NCI-H524 treated with DMSO at 0.1 percent for 48 hours (cell line): ENCODE results near the gene TRMT2A.
"Not testable (repeated sequence)": the region's sequence is repeated elsewhere in the genome, so short reads cannot be mapped to it uniquely, and the experiment has no call there.

ENCODE experiments used
- DNase-seq: peaks from one replicate; lab custom pipeline; 2025; lab: John Stamatoyannopoulos, UW

Gene TRMT2A

DNA sequence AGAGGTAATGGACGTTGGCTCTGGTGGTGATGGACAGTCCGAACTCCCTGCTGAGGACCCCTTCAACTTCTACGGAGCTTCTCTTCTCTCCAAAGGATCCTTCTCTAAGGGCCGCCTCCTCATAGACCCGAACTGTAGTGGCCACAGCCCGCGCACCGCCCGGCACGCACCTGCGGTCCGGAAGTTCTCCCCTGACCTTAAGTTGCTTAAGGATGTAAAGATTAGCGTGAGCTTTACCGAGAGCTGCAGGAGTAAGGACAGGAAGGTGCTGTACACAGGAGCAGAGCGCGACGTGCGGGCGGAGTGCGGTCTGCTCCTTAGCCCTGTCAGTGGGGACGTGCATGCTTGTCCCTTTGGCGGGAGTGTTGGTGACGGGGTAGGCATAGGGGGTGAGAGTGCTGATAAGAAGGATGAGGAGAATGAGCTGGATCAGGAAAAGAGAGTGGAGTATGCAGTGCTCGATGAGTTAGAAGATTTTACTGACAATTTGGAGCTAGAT is 30.9 kb downstream of the TRMT2A start:
- DNase-seq, result no peak

DNA sequence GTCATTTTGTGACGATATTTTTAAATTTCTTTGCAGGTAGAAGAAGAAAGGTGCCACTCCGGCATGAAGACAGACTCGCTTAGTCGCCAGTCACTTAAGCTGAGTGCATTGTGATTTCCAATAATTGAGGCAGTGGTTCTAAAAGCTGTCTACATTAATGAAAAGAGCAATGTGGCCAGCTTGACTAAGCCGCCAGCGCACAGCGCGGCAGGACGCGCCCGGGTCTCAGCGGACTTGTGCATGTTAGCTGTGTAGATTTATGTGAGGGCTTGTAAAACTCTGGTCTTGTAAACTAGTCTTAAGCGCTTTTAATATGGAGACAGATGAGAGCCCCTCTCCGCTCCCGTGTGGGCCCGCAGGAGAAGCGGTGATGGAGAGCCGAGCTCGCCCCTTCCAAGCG is 31.4 kb downstream of the TRMT2A start:
- DNase-seq, result no peak

DNA sequence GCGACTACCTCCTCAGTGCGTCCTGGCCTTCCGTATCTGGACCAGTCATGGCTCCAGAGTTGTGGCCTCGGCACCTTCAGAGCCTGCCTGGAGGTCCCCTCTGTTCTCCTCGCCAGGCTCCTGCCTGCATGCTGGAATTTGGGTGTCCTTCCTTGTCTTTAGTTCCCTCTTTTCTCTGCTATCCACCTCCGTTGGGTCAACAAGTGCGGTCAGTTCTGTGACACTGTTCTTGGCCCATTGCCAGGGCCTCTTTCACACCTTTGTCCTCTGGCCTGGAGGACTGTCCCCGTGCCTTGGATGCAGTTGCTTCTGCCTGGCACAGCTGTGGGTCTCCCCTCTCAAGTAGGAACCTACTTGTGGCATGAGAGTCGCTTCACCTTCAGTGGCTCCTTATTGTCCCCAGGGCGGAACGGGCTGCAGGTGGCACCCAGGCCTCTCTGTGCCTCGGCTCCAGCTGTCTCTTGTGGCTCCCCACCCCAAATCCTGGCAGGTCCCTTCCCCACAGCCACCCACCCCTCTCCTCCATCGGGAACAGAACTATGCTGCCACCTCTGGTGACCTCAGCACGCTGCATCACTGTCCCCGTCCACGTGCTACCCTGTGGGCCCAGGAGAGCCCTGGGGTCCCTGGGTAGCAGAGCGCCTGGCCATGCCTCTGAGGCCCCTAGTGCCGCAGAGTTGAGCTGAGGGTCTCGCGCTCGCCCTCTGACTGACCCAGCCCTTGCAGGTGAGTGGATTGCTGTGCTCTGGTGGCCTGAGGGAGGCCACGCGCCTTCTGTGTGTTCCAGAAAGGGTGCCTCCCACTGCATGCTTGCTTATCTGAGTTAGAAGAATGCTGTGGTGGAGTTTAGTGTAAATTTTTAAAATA is 32.2 kb downstream of the TRMT2A start:
- DNase-seq, result no peak

DNA sequence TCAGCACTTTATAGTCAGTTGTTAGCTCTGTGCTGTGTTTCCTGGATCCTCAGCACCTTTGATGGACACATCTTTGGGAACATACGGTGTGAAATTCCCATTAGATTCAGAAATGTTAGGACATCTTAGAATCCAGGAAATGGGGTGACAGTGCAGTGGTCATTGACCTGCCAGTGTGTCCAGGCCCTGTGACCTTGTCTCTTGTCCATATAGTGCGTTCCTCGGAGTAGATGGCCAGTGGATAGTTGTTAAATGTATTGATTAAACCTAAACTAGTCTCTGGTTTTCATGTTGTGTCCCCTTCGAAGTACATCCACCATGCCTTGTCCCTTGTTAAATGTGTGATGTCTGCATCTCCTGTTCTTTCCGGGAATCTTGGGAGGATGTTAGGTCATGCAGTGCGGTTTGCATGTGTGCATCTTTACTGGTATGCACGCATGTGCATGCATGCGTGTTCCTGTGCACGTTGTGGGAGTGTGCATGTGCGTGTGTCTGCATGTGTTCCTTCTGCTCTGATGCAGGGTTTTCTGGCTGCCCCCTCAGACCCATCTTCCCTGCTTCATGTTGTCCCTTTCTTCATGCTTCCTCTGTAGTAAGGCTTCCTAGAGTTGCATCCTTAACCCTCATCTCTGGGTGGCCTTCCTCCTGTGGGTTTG is 33.0 kb downstream of the TRMT2A start:
- DNase-seq, result no peak

DNA sequence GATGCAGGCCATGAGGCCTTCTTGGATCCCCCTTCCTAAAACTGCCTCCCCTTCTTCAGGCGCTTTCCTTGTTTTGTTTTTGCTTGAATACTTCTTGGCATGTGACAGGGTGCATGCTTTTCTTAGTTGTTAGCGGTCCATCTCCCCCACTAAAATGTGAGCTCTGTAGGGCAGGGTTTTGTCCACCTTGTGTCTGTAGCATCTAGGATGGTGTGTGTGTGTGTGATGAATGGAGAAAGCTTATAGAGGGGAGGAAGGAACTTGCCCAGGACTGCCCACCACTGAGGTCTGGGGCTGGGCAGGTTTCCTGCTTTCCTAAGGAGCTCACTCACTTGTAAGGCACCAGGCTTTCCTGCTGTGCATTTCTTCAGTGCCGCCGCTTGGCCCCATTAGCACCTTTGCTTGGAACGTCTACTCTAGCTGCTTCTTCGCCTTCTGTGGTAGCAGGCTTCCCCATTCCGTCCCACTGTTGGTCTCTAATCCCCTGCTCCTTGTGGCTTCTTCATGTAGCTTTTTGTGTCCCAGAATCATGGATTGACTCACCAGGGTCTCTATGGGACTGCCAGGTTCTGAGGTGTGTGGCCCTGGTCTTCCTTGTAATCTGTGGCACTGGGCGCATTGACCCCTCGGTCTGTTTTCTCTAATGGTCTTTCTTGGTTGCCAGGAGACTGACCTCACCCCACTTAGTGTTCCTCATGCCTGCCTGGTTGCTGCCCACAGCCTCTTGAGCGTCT is 33.7 kb downstream of the TRMT2A start:
- DNase-seq, result no peak

DNA sequence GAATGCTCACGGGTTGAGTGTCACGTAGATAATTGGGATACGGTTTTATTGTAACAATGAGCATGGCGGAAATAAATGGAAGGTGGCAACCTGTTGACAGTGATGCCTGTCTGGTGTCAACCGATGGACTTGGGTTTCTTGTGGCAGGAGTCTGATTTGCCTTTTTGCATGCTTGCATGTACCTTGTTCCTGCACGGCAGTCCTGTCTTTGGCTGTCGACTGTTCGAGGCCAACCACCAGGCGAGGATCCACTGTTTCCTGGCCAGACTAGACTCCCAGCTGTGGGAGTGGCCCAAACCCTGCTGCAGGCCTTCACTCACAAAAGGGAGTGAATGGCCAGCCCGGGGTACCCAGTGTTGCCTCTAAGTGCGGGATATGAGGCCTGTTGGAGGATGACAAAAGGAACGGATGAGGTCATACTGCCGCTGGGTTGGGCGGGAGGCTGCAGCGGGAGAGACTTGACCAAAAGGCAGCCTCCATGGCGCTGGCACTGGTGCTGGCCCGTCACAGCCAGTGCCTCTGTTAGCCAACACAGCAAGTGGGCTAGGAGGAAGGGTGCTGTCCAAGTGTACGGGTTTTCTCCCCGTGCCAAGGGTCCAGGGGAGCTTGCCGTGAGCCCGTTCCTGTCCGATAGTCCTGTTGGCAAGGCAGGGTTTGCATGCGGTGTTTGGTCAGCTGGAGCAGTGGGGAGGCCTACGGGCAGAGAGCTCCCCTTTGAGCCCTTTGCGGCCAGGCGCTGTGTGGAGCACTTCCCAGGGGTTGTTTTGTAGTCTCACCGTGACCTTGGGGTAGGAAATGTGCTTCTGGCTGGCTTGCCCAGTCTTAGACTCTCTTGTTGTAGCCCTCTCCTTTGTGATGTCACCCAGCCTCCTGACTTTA is 36.0 kb downstream of the TRMT2A start:
- no peak for DNase-seq

DNA sequence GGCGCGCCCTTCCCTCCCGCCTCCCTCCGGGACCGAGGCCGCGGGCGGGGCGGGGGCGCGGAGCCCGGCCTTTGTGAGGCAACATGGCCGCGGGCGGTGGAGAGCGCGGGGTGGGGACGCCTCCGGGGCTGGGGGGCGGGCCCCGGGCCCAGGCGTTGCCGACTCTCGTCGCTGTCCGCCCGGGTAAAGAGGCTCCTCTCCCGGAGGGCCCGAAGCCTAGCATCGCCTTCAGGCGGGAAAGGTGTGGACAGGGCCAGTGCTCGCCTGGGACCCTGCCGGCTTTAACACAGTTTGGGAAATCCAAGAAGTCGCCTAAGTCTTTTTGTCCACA is 36.6 kb downstream of the TRMT2A start:
- no peak for DNase-seq

DNA sequence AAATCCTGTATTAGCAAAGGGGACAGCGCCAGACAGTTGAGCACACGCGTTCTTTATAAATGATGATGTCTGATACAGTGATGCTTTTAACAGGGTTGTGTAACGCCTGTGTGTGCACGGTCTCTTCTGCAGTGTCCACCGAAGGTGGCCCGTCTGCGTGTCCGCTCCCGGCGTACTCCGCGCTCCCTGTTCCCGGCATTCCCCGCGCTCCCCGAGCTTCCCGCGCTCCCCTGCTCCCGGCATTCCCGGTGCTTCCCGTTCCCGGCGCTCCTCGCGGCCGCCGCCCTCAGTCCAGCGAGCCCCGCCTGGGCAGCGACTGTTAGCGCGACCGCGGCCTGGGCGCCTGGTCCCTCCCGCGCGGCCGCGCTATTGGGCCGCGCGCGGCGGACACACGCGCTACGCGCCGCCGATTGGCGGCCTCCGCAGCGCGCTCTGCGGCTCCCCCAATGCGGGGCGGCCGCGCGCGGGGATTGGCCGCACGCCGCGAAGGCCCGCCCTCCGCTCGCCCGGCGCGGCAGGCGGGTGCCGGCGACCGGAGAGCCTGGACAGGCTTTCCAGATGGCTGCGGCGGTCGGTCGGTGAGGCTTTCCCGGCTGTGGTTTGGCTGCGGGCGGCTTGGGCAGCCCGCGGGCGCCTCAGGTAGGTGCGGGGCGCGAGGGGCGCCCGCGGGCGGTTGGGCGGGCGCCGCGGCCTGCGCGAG is 37.1 kb downstream of the TRMT2A start, which contains the start of gene DGCR8:
TSS of gene DGCR8 (plus strand) at position 497 of the 700 bp plus-strand sequence. CDS start 5,723 bp downstream, outside the sequence.
- DNase-seq, result peak; percentile 72

DNA sequence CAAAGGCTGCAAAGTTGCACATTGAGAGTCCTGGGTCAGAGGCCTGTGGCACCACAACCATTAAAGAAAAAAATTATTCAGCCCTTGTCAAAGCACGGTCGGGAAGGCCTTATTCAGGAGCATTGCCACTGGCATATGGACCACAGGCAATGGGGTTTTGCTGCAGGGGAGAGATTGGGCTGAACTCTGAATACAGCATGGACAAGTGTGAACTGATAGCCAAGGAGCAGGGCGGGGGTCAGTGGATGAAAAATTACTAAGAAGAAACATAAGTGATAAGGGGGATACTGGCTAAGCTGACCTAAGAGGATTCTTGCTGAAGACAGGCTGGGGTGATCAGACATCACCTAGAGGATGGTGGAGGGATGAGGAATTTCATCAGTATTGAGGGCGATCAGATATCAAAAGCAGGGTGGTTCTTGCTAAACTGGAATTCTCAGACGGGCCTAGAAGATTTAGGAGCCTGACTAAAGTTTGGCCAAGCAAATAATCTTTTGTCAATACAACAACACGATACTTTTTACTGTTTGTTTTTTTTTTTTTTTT is 40.3 kb downstream of the TRMT2A start:
- DNase-seq, result no peak

DNA sequence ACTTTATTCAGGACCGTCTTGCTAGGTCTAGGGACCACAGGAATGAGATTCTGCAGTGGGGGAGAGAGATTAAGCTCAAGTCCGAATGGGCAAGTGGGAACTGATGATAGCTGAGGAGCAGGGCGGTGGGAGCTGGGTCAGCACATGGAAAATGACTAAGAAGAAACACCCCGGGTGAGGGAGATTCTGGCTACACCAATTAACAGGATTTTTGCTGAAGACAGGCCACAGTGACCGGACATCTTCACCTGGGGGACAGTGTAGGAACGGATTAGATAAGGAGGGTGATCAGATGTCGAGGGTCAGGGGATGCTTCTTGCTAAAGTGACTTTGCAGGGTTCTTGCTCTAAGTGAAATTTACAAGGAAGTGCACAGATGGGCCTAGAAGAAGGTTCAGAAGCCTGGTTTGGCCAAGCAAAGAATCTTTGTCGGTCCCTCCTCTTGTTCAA is 45.5 kb downstream of the TRMT2A start:
- DNase-seq, result no peak

DNA sequence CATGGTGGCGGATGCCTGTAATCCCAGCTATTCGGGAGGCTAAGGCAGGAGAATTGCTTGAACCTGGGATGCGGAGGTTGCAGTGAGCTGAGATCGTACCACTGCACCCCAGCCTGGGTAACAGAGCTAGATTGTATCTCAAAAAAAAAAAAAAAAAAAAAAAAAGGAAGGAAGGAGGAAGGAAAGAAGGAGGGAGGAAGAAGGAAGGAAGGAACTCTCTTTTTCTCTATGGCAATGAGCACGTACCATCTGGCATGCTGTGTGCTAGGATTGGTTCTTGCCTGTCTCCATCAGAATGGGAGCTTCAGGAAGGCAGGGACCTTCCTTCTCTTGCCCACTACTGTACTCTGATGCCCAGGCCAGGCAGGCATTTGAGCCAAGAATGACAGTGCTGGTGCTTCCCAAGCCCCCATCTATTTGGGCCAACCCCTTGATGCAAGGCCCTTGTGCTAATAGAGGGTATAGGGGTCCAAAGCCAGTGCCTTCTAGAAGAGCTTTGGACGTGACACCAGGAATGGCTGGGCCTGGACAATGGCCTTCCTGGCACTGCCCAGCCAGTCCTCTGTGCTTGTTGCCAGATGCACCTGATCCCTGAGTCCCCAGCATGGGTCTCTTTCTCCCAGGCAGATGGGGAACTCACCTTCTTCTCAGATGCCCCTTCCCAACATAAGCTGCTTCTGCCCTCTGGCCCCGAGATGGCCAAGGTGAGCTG is 47.5 kb downstream of the TRMT2A start:
- no peak for DNase-seq

DNA sequence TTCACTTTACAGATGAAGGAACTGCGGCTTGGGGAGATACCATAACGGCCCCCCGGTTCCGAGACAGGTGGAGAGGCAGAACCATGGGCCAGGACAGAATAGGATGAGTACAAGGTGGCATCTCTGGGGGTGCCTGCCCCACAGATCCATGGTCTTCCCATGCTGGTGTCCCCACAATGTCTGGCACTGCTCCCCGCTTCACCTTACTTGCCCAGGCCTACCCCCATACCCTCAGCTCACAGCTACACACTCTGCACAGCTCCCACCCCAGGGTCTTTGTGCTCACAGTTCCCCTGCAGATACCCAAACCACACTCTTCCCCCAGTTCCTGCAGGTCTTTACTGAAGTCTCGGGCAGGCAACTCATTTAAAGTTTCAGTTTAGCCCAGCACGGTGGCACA is 48.4 kb downstream of the TRMT2A start:
- DNase-seq, result no peak

DNA sequence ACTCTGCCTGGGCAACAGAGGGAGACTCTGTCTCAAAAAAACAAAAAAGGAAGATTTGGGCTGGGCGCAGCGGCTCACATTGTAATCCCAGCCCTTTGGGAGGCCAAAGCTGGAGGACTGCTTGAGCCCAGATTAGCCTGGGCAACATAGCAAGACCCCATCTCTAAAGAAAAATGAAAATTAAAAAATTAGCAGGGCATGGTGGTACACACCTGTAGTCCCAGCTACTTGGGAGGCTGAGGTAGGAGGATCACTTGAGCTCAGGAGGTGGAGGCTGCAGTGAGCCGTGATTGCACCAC is 49.7 kb downstream of the TRMT2A start:
- DNase-seq, result not testable (repeated sequence)

DNA sequence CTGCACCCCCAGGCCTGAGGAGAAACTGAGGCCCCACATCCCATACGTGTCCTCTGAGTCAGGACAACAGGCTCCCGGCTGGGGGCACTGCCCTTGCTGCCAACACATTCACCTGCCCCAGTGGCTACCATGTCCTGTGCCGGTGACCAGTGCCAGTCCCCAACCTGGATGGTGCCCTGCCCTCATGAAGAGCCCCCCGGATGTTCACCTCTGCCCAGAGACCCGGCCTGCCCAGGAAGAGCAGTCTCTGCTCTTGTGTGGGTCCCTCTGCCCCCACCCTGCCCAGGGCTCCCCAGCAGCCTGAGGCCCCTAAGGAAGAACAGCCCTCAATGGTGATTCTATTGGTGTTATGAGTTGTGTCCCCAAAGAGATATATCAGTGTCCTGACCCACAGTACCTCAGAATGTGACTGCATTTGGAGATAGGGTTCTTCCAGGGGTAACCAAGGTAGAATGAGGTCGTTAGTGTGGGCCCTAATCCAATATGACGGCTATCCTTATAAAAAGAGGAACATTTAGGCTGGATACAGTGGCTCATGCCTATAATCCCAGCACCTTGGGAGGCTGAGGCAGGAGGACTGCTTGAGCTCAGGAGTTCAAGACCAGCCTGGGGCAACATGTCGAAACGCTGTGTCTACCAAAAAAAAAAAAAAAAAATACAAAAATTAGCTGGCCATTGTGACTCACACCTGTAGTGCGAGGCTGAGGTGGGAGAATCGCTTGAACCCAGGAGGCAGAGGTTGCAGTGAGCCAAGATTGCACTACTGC is 50.2 kb downstream of the TRMT2A start:
- DNase-seq, result no peak

DNA sequence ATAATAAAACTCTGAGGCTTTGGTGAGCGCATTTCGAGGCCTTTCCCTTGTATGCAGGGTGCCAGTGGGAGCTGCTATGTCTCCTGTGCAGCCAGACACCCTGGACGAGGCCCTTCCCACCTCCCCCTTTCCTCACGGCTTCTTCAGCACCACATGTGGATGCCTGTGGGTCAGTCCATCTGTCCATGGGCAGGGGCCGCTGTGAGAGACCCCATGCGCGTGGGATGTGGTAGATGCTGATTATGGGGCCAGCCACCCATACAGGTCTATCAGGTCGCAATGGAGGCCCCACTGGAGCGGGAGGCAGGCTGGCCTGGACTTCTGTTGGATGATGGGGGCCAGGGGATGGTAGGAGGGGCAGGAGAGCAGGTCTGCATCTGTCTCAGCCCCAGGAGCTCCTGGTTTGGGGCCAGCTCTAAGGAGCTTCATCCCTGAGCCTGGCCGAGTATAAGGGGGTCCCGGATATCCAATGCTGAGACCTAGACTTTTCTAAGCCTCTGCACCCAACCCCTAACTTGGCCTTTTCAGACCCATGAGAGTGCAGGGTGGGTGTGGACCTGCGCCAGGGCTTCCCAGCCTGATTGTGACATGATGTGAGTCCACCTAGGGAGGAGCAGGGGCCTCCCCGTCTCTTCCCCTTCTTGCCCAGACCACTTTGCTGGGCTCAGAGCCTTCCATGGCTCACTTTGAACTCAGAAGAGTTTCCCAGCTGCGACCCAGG is 51.0 kb downstream of the TRMT2A start:
- DNase-seq, result no peak

DNA sequence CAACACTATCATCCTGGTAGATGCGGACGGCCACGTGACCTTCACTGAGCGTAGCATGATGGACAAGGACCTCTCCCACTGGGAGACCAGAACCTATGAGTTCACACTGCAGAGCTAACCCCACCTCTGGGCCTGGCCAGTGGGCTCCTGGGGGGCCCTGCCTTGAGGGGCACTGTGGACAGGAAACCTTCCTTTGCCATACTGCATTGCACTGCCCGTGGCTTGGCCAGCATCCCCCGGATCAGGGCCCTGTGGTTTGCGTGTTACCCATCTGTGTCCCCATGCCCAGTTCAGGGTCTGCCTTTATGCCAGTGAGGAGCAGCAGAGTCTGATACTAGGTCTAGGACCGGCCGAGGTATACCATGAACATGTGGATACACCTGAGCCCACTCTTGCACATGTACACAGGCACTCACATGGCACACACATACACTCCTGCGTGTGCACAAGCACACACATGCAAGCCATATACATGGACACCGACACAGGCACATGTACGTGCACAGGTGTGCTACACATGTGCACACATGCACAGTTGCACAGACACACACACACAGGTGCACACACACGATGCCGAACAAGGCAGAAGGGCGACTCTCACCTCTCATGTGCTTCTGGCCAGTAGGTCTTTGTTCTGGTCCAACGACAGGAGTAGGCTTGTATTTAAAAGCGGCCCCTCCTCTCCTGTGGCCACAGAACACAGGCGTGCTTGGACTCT is 52.3 kb downstream of the TRMT2A start:
- no peak for DNase-seq

DNA sequence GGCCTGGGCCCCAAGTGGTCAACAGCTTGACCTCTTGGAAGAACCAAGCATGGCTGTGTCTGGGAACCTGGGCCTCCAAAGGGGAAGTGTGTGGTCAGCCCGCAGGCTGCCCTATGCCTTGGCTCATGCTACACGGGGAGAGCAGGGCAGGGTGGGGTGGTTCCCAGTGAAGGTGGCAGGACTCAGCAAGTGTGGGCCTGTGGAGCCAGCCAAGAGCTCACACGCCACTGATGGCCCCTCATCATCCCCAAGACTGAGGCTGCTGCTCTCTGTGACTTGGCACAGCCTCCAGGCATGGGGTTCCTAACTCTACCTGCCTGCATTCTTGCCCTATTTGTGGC is 52.9 kb downstream of the TRMT2A start:
- no peak for DNase-seq
